HepG2 (cell line): ENCODE results near the gene PIGO. TPM values are rescaled to one million over a fixed set of nuclear protein-coding genes. Genes with fewer than 3 reads are reported as not detected.

ENCODE experiments used
- ADNP ChIP-seq: sonication (generic); formaldehyde crosslinking; IDR thresholded peaks from 2 replicates; pipeline ENCODE4 v1.4.0; 2020; ENCODE audit warnings: missing genetic modification reagents
- ARNTL ChIP-seq: sonication (generic); formaldehyde crosslinking; IDR thresholded peaks from 2 replicates; pipeline ENCODE4 v1.4.0; 2020; ENCODE audit warnings: mild to moderate bottlenecking, missing genetic modification reagents
- CAMTA2 ChIP-seq: sonication (generic); formaldehyde crosslinking; IDR thresholded peaks from 2 replicates; pipeline ENCODE4 v1.4.0; 2020; ENCODE audit warnings: mild to moderate bottlenecking, missing genetic modification reagents, borderline replicate concordance
- ISL2 ChIP-seq: sonication (generic); formaldehyde crosslinking; IDR thresholded peaks from 2 replicates; pipeline ENCODE4 v1.5.0; 2020; ENCODE audit warnings: missing genetic modification reagents
- MXI1 ChIP-seq: IDR thresholded peaks from 3 replicates; pipeline ENCODE4 v1.6.1; 2012; ENCODE audit warnings: low read depth, low read length, inconsistent platforms, borderline replicate concordance
- MZF1 ChIP-seq: sonication (generic); formaldehyde crosslinking; IDR thresholded peaks from 2 replicates; pipeline ENCODE4 v1.8.1; 2023; ENCODE audit warnings: mild to moderate bottlenecking, missing genetic modification reagents, borderline replicate concordance
- POGZ ChIP-seq: sonication (generic); formaldehyde crosslinking; IDR thresholded peaks from 2 replicates; pipeline ENCODE4 v1.4.0; 2020; ENCODE audit warnings: mild to moderate bottlenecking, missing genetic modification reagents
- PRPF4 ChIP-seq: fragments of 200-400 bp; formaldehyde crosslinking; IDR thresholded peaks from 2 replicates; pipeline ENCODE4 v1.6.1; 2016; ENCODE audit warnings: low read length, low read depth; ENCODE audit not compliant: poor library complexity, severe bottlenecking
- RBFOX2 ChIP-seq: fragments of 200-400 bp; formaldehyde crosslinking; IDR thresholded peaks from 2 replicates; pipeline ENCODE4 v1.6.1; 2017; ENCODE audit warnings: low read depth, mild to moderate bottlenecking, low read length
- ZNF143 ChIP-seq: sonication (generic); formaldehyde crosslinking; IDR thresholded peaks from 2 replicates; pipeline ENCODE4 v1.4.0; 2020; ENCODE audit warnings: missing genetic modification reagents
- ZNF343 ChIP-seq: sonication (generic); formaldehyde crosslinking; IDR thresholded peaks from 2 replicates; pipeline ENCODE4 v1.4.0; 2020; ENCODE audit warnings: mild to moderate bottlenecking, missing genetic modification reagents
- ZNF383 ChIP-seq: sonication (generic); formaldehyde crosslinking; IDR thresholded peaks from 2 replicates; pipeline ENCODE4 v1.4.0; 2020; ENCODE audit warnings: missing genetic modification reagents, mild to moderate bottlenecking, borderline replicate concordance
- ZNF747 ChIP-seq: sonication (generic); formaldehyde crosslinking; IDR thresholded peaks from 2 replicates; pipeline ENCODE4 v1.8.1; 2023; ENCODE audit warnings: missing genetic modification reagents, mild to moderate bottlenecking, borderline replicate concordance
- ZNF773 ChIP-seq: sonication (generic); formaldehyde crosslinking; IDR thresholded peaks from 2 replicates; pipeline ENCODE4 v1.4.0; 2020; ENCODE audit warnings: missing genetic modification reagents, borderline replicate concordance
- ZNF816 ChIP-seq: sonication (generic); formaldehyde crosslinking; IDR thresholded peaks from 2 replicates; pipeline ENCODE4 v1.8.0; 2022; ENCODE audit warnings: missing genetic modification reagents, mild to moderate bottlenecking, borderline replicate concordance
- ZNF883 ChIP-seq: sonication (generic); formaldehyde crosslinking; IDR thresholded peaks from 2 replicates; pipeline ENCODE4 v1.5.1; 2020; ENCODE audit warnings: mild to moderate bottlenecking, missing genetic modification reagents; ENCODE audit errors: not compliant biosample characterization
- polyA plus RNA-seq, 8 experiments: library from polyadenylated mRNA; depleted of rRNA in 3 of 8; stranded (reverse) in 7 of 8; unstranded in 1 of 8; fragments of >200 nt; fragmentation: Illumina TruSeq in 4 of 8; extraction: Trizol in 4 of 8; gene quantifications; 2 replicates each; pipeline versions ENCODE4 v1.2.1 to v1.2.3, GENCODE V29; 2011 to 2016; ENCODE audit warnings: low read depth in 4 of 8, missing spikeins in 1 of 8, mixed read lengths in 1 of 8; ENCODE audit not compliant: insufficient read depth in 1 of 8
- total RNA-seq, 5 experiments: library from RNA; depleted of rRNA; stranded (reverse); fragments of >200 nt; fragmentation: Illumina TruSeq; extraction: Trizol; gene quantifications; 2 replicates each; pipeline ENCODE4 v1.2.3, GENCODE V29; 2016; ENCODE audit warnings: low read depth in 1 of 5
- TF ChIP-seq, protein P1 (sequence below): sonication (generic); formaldehyde crosslinking; IDR thresholded peaks from 2 replicates; pipeline ENCODE4 v1.9.0; 2021; ENCODE audit warnings: mild to moderate bottlenecking, missing genetic modification reagents
- TF ChIP-seq, protein P2 (sequence below): sonication (generic); formaldehyde crosslinking; IDR thresholded peaks from 2 replicates; pipeline ENCODE4 v1.8.0; 2022; ENCODE audit warnings: mild to moderate bottlenecking, missing genetic modification reagents, moderate library complexity
- TF ChIP-seq, protein P3 (sequence below): sonication (generic); formaldehyde crosslinking; IDR thresholded peaks from 2 replicates; pipeline ENCODE4 v1.4.0; 2020; ENCODE audit warnings: missing genetic modification reagents
- TF ChIP-seq, protein P4 (sequence below): sonication (generic); formaldehyde crosslinking; IDR thresholded peaks from 2 replicates; pipeline ENCODE4 v1.5.1; 2020; ENCODE audit warnings: missing genetic modification reagents, mild to moderate bottlenecking, borderline replicate concordance

Gene PIGO
- total and polyA plus RNA-seq, 2 of the 13 experiments (the other 11 are each of a cell fraction or from before 2014, with no cell fraction given): 20.5 to 26.2 TPM

DNA sequence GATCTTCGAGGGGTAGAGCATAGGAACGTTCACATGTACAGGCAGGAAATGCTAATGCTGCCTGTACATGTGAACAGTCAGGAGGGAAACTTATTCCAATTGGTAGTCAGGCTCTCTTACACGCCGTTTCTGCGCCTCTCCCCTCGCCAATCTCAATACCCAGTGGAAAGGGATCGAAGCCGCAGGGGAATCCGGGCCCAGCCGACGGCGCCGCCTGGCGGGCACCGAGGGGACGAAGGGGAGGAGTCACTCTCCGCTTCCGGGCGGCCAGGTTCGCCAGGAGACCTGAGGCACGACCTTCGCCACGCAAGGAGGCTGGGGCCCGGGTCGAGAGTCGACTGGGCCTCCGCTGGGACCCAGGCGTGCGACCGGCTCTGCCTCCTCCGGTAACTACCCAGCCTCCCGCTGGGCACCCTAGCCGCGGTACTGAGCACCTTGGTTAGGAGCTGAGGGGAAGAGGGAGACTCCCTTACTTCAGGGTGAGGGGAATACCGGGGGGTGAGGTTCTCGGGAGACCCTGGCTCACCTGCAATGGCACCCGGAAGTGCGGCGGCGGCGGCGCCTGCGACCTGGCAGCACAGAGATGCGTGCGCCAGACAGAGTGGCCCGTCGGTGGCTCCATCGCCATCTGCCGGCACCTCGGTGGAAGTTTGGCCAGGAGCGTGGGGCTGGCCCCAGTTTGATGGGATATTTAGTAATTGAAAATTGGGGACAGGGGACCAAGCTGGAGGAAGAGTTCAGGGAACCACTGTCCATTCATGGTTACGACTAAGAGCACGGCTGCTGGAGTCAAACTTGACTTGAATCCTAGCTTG, at the start of gene PIGO (continued):
- TF ChIP-seq PRPF4: no peak
- peak; percentile 93; the same call in 1 of the 2 replicates for TF ChIP-seq ZNF383
- peak; percentile 50 for TF ChIP-seq ZNF773 (CRISPR knock-in tag)
- peak; percentile 97 for TF ChIP-seq RBFOX2
- TF ChIP-seq, protein P1, sequence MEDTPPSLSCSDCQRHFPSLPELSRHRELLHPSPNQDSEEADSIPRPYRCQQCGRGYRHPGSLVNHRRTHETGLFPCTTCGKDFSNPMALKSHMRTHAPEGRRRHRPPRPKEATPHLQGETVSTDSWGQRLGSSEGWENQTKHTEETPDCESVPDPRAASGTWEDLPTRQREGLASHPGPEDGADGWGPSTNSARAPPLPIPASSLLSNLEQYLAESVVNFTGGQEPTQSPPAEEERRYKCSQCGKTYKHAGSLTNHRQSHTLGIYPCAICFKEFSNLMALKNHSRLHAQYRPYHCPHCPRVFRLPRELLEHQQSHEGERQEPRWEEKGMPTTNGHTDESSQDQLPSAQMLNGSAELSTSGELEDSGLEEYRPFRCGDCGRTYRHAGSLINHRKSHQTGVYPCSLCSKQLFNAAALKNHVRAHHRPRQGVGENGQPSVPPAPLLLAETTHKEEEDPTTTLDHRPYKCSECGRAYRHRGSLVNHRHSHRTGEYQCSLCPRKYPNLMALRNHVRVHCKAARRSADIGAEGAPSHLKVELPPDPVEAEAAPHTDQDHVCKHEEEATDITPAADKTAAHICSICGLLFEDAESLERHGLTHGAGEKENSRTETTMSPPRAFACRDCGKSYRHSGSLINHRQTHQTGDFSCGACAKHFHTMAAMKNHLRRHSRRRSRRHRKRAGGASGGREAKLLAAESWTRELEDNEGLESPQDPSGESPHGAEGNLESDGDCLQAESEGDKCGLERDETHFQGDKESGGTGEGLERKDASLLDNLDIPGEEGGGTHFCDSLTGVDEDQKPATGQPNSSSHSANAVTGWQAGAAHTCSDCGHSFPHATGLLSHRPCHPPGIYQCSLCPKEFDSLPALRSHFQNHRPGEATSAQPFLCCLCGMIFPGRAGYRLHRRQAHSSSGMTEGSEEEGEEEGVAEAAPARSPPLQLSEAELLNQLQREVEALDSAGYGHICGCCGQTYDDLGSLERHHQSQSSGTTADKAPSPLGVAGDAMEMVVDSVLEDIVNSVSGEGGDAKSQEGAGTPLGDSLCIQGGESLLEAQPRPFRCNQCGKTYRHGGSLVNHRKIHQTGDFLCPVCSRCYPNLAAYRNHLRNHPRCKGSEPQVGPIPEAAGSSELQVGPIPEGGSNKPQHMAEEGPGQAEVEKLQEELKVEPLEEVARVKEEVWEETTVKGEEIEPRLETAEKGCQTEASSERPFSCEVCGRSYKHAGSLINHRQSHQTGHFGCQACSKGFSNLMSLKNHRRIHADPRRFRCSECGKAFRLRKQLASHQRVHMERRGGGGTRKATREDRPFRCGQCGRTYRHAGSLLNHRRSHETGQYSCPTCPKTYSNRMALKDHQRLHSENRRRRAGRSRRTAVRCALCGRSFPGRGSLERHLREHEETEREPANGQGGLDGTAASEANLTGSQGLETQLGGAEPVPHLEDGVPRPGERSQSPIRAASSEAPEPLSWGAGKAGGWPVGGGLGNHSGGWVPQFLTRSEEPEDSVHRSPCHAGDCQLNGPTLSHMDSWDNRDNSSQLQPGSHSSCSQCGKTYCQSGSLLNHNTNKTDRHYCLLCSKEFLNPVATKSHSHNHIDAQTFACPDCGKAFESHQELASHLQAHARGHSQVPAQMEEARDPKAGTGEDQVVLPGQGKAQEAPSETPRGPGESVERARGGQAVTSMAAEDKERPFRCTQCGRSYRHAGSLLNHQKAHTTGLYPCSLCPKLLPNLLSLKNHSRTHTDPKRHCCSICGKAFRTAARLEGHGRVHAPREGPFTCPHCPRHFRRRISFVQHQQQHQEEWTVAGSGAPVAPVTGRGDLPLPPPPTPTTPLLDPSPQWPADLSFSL (CRISPR knock-in tag): no peak
- TF ChIP-seq ISL2 (CRISPR knock-in tag): peak; percentile 73
- peak; percentile 86 for TF ChIP-seq POGZ (CRISPR knock-in tag)
- TF ChIP-seq ZNF143 (CRISPR knock-in tag): peak; percentile 51
- TF ChIP-seq, protein P2, sequence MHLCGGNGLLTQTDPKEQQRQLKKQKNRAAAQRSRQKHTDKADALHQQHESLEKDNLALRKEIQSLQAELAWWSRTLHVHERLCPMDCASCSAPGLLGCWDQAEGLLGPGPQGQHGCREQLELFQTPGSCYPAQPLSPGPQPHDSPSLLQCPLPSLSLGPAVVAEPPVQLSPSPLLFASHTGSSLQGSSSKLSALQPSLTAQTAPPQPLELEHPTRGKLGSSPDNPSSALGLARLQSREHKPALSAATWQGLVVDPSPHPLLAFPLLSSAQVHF (CRISPR knock-in tag): no peak; the same call in 1 of the 2 replicates
- peak; percentile 95; the same call in 1 of the 2 replicates for TF ChIP-seq ZNF343
- no peak for TF ChIP-seq ADNP
- TF ChIP-seq MZF1 (CRISPR knock-in tag): peak; percentile 99
- TF ChIP-seq, protein P3, sequence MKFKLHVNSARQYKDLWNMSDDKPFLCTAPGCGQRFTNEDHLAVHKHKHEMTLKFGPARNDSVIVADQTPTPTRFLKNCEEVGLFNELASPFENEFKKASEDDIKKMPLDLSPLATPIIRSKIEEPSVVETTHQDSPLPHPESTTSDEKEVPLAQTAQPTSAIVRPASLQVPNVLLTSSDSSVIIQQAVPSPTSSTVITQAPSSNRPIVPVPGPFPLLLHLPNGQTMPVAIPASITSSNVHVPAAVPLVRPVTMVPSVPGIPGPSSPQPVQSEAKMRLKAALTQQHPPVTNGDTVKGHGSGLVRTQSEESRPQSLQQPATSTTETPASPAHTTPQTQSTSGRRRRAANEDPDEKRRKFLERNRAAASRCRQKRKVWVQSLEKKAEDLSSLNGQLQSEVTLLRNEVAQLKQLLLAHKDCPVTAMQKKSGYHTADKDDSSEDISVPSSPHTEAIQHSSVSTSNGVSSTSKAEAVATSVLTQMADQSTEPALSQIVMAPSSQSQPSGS (CRISPR knock-in tag): peak; percentile 84
- TF ChIP-seq, protein P4, sequence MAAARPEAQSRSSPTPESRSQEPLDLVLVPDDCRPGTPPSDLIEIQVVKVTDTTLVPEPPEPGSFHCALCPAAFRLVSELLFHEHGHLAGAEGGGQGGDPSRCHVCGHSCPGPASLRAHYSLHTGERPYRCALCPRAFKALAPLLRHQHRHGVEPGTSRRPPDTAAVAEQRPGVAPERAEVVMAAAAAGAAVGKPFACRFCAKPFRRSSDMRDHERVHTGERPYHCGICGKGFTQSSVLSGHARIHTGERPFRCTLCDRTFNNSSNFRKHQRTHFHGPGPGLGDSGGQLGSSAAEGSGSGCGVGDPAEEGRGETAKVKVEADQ: peak; percentile 77; the same call in 1 of the 2 replicates
- TF ChIP-seq ARNTL (CRISPR knock-in tag): peak; percentile 72
- peak; percentile 72; the same call in 1 of the 3 replicates for TF ChIP-seq MXI1
- TF ChIP-seq ZNF883: peak; percentile 82
- TF ChIP-seq ZNF816 (CRISPR knock-in tag): peak; percentile 94
- peak; percentile 95 for TF ChIP-seq ZNF747 (CRISPR knock-in tag)
- TF ChIP-seq CAMTA2 (CRISPR knock-in tag): peak; percentile 50; the same call in 1 of the 2 replicates
